Measurements from ENCODE around the gene SHQ1.
"Not testable (repeated sequence)": the region's sequence is repeated elsewhere in the genome, so short reads cannot be mapped to it uniquely, and the experiment has no call there.

SHQ1 gene

GRCh38 chr3:72746430-72747411 is 101.5 kb downstream of the SHQ1 start:
- no peak for DNase-seq

- DNase-seq, result no peak
These were observed 102.9 kb downstream of the SHQ1 start for GRCh38 chr3:72745146-72745999.

- no peak for DNase-seq
These were observed 103.9 kb downstream of the SHQ1 start for GRCh38 chr3:72744330-72744729.

GRCh38 chr3:72739531-72740466 is 108.4 kb downstream of the SHQ1 start:
- DNase-seq, result no peak

- DNase-seq, result peak; percentile 77
These were observed 109.3 kb downstream of the SHQ1 start for GRCh38 chr3:72738752-72739530.

GRCh38 chr3:72735072-72735471 is 113.2 kb downstream of the SHQ1 start:
- not testable (repeated sequence) for DNase-seq

GRCh38 chr3:72733676-72734075 is 114.6 kb downstream of the SHQ1 start:
- DNase-seq, result no peak

- DNase-seq, result not testable (repeated sequence)
These were observed 115.4 kb downstream of the SHQ1 start for GRCh38 chr3:72732666-72733345.

- no peak for DNase-seq
These were observed 119.2 kb downstream of the SHQ1 start for GRCh38 chr3:72728958-72729467.

- DNase-seq, result no peak
These were observed 119.8 kb downstream of the SHQ1 start for GRCh38 chr3:72728329-72728889.

GRCh38 chr3:72727726-72728125 is 120.5 kb downstream of the SHQ1 start:
- no peak for DNase-seq

- DNase-seq, result no peak
These were observed 121.1 kb downstream of the SHQ1 start for GRCh38 chr3:72727172-72727571.

GRCh38 chr3:72725229-72725628 is 123.0 kb downstream of the SHQ1 start:
- DNase-seq, result no peak

- DNase-seq, result no peak
These were observed 124.2 kb downstream of the SHQ1 start for GRCh38 chr3:72724070-72724469.

GRCh38 chr3:72722930-72723726 is 125.1 kb downstream of the SHQ1 start:
- no peak for DNase-seq

- DNase-seq, result no peak
These were observed 126.4 kb downstream of the SHQ1 start for GRCh38 chr3:72721683-72722381.

GRCh38 chr3:72720566-72720965 is 127.7 kb downstream of the SHQ1 start:
- no peak for DNase-seq

GRCh38 chr3:72719137-72719536 is 129.1 kb downstream of the SHQ1 start:
- DNase-seq, result no peak

GRCh38 chr3:72714135-72714534 is 134.1 kb downstream of the SHQ1 start:
- not testable (repeated sequence) for DNase-seq
